Right lobe of liver (tissue), 4 donors: Measurements from ENCODE around the gene RNF145.

ENCODE experiments used
- POLR2A ChIP-seq: fragments of 450-650 bp; IDR thresholded peaks from one replicate; pipeline ENCODE4 v1.6.1; 2017; ENCODE audit warnings: antibody characterized with exemption, mild to moderate bottlenecking
- TF ChIP-seq, protein P1 (sequence below), 4 donors: fragments of 200-600 bp in 3 of 4; fragments of 450-650 bp in 1 of 4; IDR thresholded peaks; one replicate each; pipeline versions ENCODE4 v1.5.1 to v1.8.0; 2016 to 2022; ENCODE audit warnings: antibody characterized with exemption in 4 of 4, mild to moderate bottlenecking in 2 of 4
- donor health status: DM: no; HTN: no; CAD: no.
- donor health status: DM: no; HTN: no; CAD: no.
- donor health status: DM: no; HTN: yes; CAD: no.

DNA sequence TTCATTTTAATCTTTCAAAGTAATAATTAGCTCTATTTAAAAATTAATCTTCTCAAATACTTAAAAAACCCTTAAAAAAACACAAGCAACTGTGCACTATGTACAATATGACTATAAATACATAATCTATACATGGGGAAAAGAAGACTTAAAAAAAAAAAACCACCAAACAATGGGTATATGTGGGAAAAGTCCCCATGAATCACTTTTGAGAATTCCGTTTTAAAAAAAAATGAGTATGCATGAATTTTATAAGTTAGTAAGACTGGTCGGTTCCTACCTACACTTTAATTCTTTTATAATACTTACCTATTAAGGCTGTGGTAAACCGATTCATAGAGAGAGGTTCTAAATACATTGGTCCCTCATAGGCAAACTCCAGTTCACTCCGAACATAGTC, 27.7 kb downstream of the RNF145 start:
- TF ChIP-seq, protein P1, sequence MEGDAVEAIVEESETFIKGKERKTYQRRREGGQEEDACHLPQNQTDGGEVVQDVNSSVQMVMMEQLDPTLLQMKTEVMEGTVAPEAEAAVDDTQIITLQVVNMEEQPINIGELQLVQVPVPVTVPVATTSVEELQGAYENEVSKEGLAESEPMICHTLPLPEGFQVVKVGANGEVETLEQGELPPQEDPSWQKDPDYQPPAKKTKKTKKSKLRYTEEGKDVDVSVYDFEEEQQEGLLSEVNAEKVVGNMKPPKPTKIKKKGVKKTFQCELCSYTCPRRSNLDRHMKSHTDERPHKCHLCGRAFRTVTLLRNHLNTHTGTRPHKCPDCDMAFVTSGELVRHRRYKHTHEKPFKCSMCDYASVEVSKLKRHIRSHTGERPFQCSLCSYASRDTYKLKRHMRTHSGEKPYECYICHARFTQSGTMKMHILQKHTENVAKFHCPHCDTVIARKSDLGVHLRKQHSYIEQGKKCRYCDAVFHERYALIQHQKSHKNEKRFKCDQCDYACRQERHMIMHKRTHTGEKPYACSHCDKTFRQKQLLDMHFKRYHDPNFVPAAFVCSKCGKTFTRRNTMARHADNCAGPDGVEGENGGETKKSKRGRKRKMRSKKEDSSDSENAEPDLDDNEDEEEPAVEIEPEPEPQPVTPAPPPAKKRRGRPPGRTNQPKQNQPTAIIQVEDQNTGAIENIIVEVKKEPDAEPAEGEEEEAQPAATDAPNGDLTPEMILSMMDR (IDR thresholded peaks at IDR 0.05), result no peak
- no peak for TF ChIP-seq POLR2A
